CMK (cell line): ENCODE results near the gene C1orf94.

Source experiments
- DNase-seq: peaks from one replicate; pipeline ENCODE4 v3.0.0-alpha.2; 2010; ENCODE audit warnings: low read depth

Gene C1orf94, protein sequence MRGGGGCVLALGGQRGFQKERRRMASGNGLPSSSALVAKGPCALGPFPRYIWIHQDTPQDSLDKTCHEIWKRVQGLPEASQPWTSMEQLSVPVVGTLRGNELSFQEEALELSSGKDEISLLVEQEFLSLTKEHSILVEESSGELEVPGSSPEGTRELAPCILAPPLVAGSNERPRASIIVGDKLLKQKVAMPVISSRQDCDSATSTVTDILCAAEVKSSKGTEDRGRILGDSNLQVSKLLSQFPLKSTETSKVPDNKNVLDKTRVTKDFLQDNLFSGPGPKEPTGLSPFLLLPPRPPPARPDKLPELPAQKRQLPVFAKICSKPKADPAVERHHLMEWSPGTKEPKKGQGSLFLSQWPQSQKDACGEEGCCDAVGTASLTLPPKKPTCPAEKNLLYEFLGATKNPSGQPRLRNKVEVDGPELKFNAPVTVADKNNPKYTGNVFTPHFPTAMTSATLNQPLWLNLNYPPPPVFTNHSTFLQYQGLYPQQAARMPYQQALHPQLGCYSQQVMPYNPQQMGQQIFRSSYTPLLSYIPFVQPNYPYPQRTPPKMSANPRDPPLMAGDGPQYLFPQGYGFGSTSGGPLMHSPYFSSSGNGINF

DNA sequence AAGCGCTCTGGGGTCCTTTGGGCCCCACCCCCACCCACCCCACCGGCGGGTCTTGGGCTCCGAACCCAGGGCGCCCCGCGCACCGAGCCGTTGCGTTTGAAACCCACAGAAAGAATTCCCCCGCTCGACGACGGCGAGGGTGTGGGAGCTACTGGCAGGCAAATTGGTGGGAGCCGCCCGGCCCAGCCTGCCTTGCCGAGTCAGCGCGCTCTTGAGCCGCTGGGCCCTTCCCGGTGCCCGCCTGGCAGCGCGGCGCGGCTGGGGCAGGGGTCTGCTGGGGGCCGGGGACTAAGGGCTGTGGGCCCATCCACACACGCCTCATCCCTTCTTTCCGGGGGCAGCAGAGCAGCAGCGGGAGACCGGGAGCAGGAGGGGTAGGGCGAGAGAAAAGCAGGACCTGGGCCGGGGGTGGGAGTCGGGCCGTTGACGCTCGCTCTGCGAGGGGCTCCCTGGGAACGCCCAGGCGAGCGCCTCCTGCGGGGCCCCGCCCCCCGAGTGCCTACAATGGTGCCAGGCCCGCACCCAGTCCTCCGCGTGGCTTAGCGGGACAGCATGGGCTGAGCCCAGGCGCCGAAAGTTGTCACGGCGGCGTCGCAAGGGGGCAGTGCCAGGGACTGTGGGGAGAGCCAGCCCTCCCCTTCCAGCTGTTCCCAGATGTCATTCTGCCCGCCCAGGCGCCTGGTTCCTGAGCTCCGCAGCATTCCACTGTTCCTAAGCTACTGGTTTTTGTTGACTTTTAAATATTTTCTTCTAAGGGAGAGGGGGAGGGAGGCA lies at the start of gene C1orf94:
C1orf94 (plus strand) TSS at position 78 of the 774 bp plus-strand sequence. CDS start 883 bp downstream, outside the sequence.
- no peak for DNase-seq

GRCh38 chr1:34127006-34128000 lies 49.4 kb upstream of the C1orf94 start:
- DNase-seq, result no peak

DNA sequence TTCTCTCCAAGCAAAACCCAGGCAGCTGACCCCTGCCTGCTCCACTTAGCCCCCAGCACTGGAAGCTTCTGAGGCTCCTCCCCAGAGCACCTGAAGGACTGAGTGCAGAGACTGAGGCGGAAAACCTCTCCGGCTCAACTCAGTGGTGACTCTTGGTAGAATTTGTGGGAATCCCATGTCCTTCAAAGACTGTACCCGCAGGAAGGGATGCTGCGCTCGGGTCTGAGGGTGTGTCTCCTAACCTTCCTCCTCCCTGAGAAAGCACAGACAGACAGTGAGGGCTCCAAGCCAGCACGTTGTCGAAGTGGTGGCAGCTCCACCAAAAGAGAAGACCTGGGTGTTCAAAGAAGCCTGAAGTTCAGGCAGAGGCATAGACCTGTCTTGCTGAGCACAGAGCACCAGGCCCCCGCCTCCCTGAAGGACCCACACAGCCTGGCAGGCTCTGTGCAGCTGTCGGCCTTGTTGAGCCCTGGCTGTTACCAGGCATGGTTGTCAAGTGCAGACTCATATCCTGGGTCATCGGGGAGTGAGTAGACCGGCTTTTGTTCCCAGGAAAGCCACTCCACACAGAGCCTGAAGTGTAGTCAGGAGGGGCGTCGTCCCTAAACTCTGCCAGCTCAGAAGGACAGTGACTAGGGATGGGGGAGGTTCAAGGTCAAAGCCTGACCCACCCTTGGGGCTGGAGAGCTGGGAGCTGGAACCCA lies 48.4 kb upstream of the C1orf94 start:
- no peak for DNase-seq

- no peak for DNase-seq
Measured at GRCh38 chr1:34129630-34130029, 47.1 kb upstream of the C1orf94 start.

DNA sequence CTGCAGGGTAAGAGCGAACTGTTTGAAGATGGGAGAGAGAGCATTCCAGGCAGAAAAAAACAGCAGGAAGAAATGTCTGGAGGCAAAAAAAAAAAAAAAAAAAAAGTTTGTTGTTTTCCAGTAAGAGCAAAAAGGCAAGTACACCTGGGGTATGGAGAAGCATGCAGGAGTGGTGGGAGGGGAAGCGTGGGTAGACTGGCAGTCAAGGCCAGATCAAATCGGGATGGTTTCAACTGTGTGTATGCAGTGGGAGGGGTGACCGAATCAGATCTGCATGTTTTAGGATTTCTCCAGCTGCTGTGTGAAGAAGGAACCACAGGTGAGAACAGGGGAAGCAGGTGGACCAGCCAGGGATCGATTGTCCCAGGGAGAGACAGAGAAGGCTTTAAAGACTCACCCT lies 46.4 kb upstream of the C1orf94 start:
- DNase-seq, result no peak

GRCh38 chr1:34131396-34132160 lies 45.1 kb upstream of the C1orf94 start:
- no peak for DNase-seq

GRCh38 chr1:34132161-34132420 lies 44.6 kb upstream of the C1orf94 start:
- DNase-seq, result no peak

- no peak for DNase-seq
Measured at GRCh38 chr1:34137411-34137810, 39.3 kb upstream of the C1orf94 start.

DNA sequence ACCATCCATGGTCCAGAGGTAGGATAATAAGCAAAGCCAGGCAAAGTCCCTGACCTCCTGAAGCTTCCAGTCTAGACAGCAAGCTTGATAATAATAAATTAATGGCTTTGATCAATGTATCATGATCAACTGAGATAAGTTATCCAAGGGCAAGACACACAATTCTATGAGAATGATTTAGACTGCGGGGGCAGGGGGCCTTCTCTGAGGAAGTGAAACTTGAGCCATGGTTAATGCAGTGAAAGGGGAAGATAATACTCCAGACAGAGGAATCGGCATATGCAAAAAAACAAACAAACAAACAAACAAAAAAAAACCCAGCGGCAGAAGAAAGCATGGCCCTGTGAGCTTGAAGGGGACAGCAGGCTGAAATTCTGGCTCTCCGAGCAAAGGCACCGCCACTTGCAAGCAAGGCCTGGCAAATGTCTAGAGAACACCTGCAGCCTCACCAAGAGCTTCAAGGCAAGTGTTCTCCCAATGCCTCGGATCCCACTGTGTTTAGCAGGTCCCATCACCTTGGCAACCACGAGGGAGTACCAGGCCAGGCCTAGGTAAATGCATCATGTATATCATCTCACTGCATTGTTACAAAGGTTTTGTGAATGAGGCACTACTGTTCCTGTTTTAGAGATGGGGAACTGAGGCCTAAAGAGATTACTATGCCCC lies 36.6 kb upstream of the C1orf94 start:
- no peak for DNase-seq

- no peak for DNase-seq
Measured at GRCh38 chr1:34143975-34144374, 32.7 kb upstream of the C1orf94 start.

GRCh38 chr1:34144766-34145165 lies 31.9 kb upstream of the C1orf94 start:
- no peak for DNase-seq

DNA sequence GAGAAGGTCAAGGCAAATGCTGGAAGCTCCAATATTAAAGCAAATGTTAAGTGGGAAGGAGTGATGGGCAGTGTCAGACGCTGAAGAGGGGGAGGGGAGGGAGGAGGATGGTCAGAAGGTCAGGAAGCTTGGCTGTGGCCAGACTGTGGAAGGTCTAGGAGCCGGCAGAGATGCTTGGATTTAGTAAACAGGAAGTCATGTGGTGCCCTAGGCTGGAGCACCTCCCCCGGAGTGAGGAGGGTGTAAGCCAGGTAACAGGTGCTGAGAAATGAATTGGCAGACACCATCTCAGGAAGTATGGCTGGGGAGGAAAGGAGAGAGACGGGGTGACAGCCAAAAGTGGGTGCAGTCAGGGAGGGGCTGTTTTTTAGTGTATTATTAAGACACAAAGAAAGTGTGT lies 29.4 kb upstream of the C1orf94 start:
- no peak for DNase-seq

DNA sequence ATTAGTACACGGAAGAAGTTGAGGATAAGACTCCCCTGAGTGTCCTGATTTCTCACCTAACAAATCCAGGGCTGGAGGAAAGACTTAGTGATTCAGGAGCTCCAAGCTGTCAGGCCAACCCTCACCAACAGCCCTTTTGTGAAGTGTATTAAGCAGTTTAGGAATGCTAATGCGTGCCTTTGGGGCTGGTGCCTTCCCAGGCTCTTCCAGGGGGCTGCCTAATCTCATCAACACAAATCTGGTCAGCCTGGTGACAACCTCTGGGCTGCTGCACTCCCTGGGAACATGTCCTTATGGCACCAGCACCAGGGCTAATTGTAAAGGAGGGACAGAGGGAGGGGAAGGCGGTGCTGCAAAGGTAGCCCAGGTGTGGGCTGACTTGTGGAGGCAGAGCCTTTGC lies 27.2 kb upstream of the C1orf94 start:
- DNase-seq, result no peak

- no peak for DNase-seq
Measured at GRCh38 chr1:34153246-34153645, 23.5 kb upstream of the C1orf94 start.

GRCh38 chr1:34155860-34156259 lies 20.8 kb upstream of the C1orf94 start:
- no peak for DNase-seq

DNA sequence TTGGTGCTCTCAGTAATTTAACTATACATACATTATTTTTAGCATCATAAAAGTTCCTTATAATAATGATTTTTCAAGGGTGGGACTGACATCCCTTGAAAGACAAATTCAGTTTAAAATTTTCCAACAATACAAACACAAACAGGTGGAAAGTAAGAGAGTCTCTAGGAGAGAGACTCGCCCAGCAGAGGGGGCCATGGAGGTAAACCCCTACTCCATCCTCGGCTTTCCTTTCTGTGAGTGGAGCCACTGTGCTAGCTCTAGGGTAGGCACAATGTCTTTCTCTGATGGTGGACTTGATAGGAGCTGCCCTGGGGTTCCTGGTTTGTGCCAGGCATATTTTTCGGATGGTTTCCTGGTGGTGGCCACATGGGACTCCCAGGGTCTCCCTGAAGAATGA lies 20.0 kb upstream of the C1orf94 start:
- no peak for DNase-seq

DNA sequence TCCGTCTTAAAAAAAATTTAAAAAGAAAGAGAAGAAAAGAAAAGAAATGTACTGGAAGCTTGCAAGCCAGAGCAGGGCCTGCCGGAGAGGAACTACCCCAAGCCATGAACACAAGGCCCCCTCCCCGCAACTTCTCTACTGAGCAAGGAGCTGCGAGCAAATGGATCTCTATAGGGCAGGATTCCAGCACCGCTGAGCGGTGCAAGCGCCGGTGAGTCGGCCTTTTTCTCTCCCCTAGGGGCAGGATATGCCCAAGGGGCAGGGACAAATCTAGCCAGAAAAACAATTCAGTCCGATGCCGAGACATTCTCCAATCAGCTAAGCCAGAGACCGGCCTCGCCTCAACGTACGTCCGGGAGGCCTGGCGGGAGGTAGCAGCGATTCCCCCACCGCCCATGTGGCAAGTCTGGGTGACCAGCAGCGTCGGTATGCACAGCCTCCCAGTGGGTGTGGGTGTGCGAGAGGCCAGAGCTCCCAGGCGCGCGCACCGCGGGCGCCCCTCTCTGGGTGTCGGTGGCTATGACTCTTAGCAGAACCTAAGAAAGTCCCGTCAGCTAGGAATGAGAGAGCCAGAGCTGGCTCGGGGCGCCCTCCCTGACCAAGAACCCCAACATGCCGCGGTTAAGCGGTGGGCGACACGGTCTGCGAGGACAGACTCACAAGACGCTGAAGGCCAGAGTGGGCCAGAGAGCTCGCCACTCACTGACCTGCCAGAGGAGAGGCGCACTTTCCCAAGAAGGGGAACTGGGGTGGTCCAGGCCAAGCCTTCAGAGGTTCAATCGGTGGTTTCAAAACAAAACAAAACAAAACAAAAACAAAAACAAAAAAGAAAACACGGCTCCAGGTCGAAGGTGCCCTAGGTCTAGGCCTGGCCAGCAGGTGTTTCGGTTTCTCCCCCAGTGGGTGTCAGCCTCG lies 13.6 kb upstream of the C1orf94 start:
- peak; percentile 22 for DNase-seq

DNA sequence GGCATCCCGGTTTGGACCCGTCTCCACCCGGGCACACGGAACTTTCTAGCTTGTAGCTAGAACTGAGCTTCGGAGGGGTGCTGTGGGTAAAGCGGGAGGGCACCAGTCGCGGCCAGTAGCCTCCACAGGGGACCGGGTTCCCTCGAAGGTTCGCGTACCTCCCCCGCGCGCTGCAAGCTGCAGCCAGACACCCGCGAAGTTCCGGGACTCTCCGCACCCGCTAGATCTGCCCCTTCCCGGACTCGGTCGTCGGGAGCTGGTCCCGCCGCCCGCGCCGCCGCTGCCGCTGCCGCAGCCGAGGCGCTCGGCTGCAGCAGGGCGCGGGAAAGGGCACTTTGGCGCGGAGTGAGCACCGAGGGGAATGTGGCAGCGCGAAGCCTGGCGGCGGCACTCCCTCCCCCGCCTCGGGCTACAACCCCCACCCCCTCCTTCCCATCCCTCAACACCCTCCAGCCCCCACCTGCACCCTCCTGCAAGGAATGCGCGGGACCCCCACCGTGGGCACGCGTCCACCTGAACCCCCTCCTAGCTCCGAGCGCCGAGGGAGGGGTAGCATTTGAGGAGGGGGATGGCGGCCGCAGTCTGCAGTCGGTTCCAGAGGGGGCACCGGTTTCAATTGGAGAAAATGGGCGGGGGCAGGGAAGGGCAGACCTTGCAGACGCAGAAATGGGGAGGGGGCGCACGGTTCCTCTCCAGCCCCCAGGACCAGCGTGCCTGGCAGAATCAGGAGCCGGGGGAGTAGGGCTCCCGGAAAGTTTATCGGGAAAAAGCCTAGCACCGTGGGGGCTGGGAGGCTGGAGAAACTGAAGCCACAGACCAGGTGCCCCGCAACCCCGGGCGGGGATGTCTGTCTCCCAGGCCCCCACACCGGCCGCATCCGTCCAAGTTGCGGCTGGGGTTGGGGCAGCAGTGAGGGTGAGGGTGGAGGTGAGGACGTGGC lies 12.6 kb upstream of the C1orf94 start:
- DNase-seq, result no peak
